Measurements from ENCODE around the gene DNM3.

DNA sequence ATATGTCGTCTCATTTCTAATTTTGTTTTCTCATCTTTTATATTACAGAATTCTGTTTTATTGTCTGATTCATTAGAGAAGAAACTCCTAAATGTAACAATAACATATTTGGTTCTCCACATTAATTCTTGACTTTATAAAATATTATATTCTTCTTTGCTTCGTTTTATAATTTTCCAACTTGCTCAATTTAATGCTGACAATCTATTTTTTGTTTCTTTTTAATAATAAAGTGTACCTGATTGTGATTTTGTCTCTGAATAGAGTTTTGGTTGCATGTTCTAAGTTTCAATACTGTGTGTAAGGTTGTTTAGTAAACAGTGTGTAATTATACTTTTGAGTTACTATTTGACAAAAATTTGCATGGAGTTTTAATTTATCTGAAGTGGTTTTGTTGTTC is 448.1 kb downstream of the DNM3 start:
- TF ChIP-seq, protein P1, sequence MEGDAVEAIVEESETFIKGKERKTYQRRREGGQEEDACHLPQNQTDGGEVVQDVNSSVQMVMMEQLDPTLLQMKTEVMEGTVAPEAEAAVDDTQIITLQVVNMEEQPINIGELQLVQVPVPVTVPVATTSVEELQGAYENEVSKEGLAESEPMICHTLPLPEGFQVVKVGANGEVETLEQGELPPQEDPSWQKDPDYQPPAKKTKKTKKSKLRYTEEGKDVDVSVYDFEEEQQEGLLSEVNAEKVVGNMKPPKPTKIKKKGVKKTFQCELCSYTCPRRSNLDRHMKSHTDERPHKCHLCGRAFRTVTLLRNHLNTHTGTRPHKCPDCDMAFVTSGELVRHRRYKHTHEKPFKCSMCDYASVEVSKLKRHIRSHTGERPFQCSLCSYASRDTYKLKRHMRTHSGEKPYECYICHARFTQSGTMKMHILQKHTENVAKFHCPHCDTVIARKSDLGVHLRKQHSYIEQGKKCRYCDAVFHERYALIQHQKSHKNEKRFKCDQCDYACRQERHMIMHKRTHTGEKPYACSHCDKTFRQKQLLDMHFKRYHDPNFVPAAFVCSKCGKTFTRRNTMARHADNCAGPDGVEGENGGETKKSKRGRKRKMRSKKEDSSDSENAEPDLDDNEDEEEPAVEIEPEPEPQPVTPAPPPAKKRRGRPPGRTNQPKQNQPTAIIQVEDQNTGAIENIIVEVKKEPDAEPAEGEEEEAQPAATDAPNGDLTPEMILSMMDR (IDR thresholded peaks at IDR 0.05), result no peak
- TF ChIP-seq POLR2A (IDR thresholded peaks at IDR 0.05), result no peak

Data from adrenal gland (tissue), 5 donors.